HCT116 (cell line): Measurements from ENCODE around the gene GDI1. TPM values are rescaled to one million over a fixed set of nuclear protein-coding genes. Genes with fewer than 3 reads are reported as not detected.

Source experiments
- ATAC-seq: fragments of 200-7000 bp; cut with Tn5 transposase; 2 replicates; pipeline ENCODE4 v1.9.1; 2020; ENCODE audit warnings: mild to moderate bottlenecking, moderate library complexity
- BruUV-seq: library from RNA; stranded (reverse); fragments of 400-500 nt; replicated peaks from 2 replicates; lab custom pipeline; 2021; lab: Mats Ljungman, UMichigan
- CTCF ChIA-PET: fragments of 300-600 bp; sonication (Branson Sonifier 250); formaldehyde crosslinking; loops from one replicate; lab custom pipeline; 2021; ENCODE audit warnings: antibody characterized with exemption; lab: Charles Lee
- POLR2A ChIA-PET: fragments of 300-600, 350-600 bp; sonication (Branson Sonifier 250); formaldehyde crosslinking; loops from one replicate; lab custom pipeline; 2021; ENCODE audit warnings: antibody characterized with exemption; lab: Charles Lee
- RAD21 ChIA-PET, 2 experiments: fragments of 300-600 bp; sonication (Branson Sonifier 250); formaldehyde crosslinking; loops; one replicate each; lab custom pipeline; 2023; ENCODE audit warnings: low total read pairs in 2 of 2; ENCODE audit not compliant: uncharacterized antibody in 2 of 2, unreplicated experiment in 2 of 2, low non-redundant PET in 1 of 2; lab: Charles Lee
- DNase-seq: peaks from one replicate; pipeline ENCODE4 v3.0.0-alpha.2; 2010; ENCODE audit warnings: low read depth, low spot score
- H2AFZ ChIP-seq: fragments of 200-600 bp; shearing (Covaris generic), sonication (generic); 2 replicates; pipeline ENCODE4 v1.6.1; 2017; ENCODE audit warnings: low read depth, mixed run types, mixed read lengths, antibody characterized with exemption, low read length; ENCODE audit not compliant: poor library complexity, severe bottlenecking
- H3K27ac ChIP-seq: 2 replicates; pipeline ENCODE4 v1.5.1; 2012; ENCODE audit warnings: low read depth, low read length
- H3K27me3 ChIP-seq: fragments of 200-600 bp; sonication (generic); 2 replicates; pipeline ENCODE4 v1.6.1; 2016; ENCODE audit warnings: mixed run types, low read length, mixed read lengths; ENCODE audit not compliant: insufficient read depth
- H3K36me3 ChIP-seq, 2 experiments: fragments of 200-500 bp in 1 of 2; fragments of 200-600 bp in 1 of 2; sonication (Bioruptor generic) in 1 of 2; sonication (generic) in 1 of 2; 2 replicates each; pipeline versions ENCODE4 v1.5.1 to v1.6.1; 2014 to 2016; ENCODE audit warnings: low read length in 2 of 2, inconsistent platforms in 1 of 2, mixed read lengths in 1 of 2, mixed run types in 1 of 2; ENCODE audit not compliant: insufficient read depth in 2 of 2, control insufficient read depth in 1 of 2
- H3K4me1 ChIP-seq, 2 experiments: fragments of 200-600 bp in 1 of 2; sonication (generic) in 1 of 2; 2 replicates each; pipeline versions ENCODE4 v1.5.1 to v1.6.1; 2012 to 2017; ENCODE audit warnings: low read length in 2 of 2, inconsistent platforms in 1 of 2, mild to moderate bottlenecking in 1 of 2, mixed read lengths in 1 of 2, mixed run types in 1 of 2, moderate library complexity in 1 of 2; ENCODE audit not compliant: insufficient read depth in 2 of 2, control insufficient read depth in 1 of 2
- H3K4me2 ChIP-seq: fragments of 200-600 bp; sonication (generic); 2 replicates; pipeline ENCODE4 v1.6.1; 2017; ENCODE audit warnings: mixed run types, low read length, mixed read lengths
- H3K4me3 ChIP-seq, 2 experiments: fragments of 200-600 bp in 1 of 2; sonication (generic) in 1 of 2; replicated peaks in 1 of 2; 2 replicates each; pipeline ENCODE4 v1.5.1; 2011 to 2016; ENCODE audit warnings: low read length in 2 of 2, control low read depth in 1 of 2, low read depth in 1 of 2, mild to moderate bottlenecking in 1 of 2, mixed read lengths in 1 of 2, mixed run types in 1 of 2
- H3K79me2 ChIP-seq: fragments of 200-600 bp; sonication (generic); 2 replicates; pipeline ENCODE4 v1.6.1; 2017; ENCODE audit warnings: mild to moderate bottlenecking, mixed run types, low read length, moderate library complexity, mixed read lengths; ENCODE audit not compliant: insufficient read depth
- H3K9ac ChIP-seq: fragments of 200-600 bp; sonication (generic); 2 replicates; pipeline ENCODE4 v1.6.1; 2016; ENCODE audit warnings: low read length, mixed read lengths
- H3K9me2 ChIP-seq: fragments of 200-600 bp; sonication (generic), shearing (Covaris generic); 2 replicates; pipeline ENCODE4 v1.6.1; 2017; ENCODE audit warnings: mixed run types, mild to moderate bottlenecking, moderate library complexity; ENCODE audit not compliant: insufficient read depth
- H3K9me3 ChIP-seq, 2 experiments: fragments of 200-500 bp in 1 of 2; fragments of 200-600 bp in 1 of 2; sonication (Bioruptor generic) in 1 of 2; sonication (generic) in 1 of 2; 2 replicates each; pipeline ENCODE4 v1.6.1; 2014 to 2017; ENCODE audit warnings: low read length in 2 of 2, mixed read lengths in 2 of 2, inconsistent platforms in 1 of 2, low read depth in 1 of 2, mild to moderate bottlenecking in 1 of 2, mixed run types in 1 of 2, moderate library complexity in 1 of 2; ENCODE audit not compliant: control insufficient read depth in 1 of 2, insufficient read depth in 1 of 2
- H4K20me1 ChIP-seq: fragments of 200-600 bp; sonication (generic), shearing (Covaris generic); 2 replicates; pipeline ENCODE4 v1.6.1; 2017; ENCODE audit warnings: mixed run types, mild to moderate bottlenecking, moderate library complexity; ENCODE audit not compliant: insufficient read depth
- ATF3 ChIP-seq: IDR thresholded peaks from 2 replicates; pipeline ENCODE4 v1.6.1; 2012
- CTCF ChIP-seq, 3 experiments: fragments of 200-600 bp in 1 of 3; sonication (generic) in 1 of 3; IDR thresholded peaks in 2 of 3; conservative IDR thresholded peaks in 1 of 3; 2 replicates each; pipeline ENCODE4 v1.5.1; 2012 to 2017; ENCODE audit warnings: low read depth in 2 of 3, low read length in 2 of 3, antibody characterized with exemption in 1 of 3, borderline replicate concordance in 1 of 3, control low read depth in 1 of 3, mild to moderate bottlenecking in 1 of 3, mixed read lengths in 1 of 3, mixed run types in 1 of 3, moderate library complexity in 1 of 3; ENCODE audit not compliant: insufficient read depth in 1 of 3
- EZH2 ChIP-seq: fragments of 200-600 bp; sonication (generic); IDR thresholded peaks from 2 replicates; pipeline ENCODE4 v1.6.1; 2017; ENCODE audit warnings: antibody characterized with exemption, mixed run types
- EZH2phosphoT487 ChIP-seq: fragments of 200-600 bp; IDR thresholded peaks from 2 replicates; pipeline ENCODE4 v1.6.1; 2018; ENCODE audit warnings: antibody characterized with exemption, borderline replicate concordance
- FOSL1 ChIP-seq: IDR thresholded peaks from 2 replicates; pipeline ENCODE4 v1.6.1; 2012; ENCODE audit warnings: low read depth
- POLR2AphosphoS5 ChIP-seq: IDR thresholded peaks from 2 replicates; pipeline ENCODE4 v1.6.1; 2011; ENCODE audit warnings: mild to moderate bottlenecking, low read depth, low read length, moderate library complexity
- REST ChIP-seq: IDR thresholded peaks from 2 replicates; pipeline ENCODE4 v1.6.1; 2012; ENCODE audit warnings: low read depth
- SIN3A ChIP-seq: IDR thresholded peaks from 2 replicates; pipeline ENCODE4 v1.6.1; 2012; ENCODE audit warnings: low read depth
- SRF ChIP-seq: IDR thresholded peaks from 2 replicates; pipeline ENCODE4 v1.6.1; 2012; ENCODE audit warnings: low read depth
- ZBTB33 ChIP-seq: IDR thresholded peaks from 2 replicates; pipeline ENCODE4 v1.6.1; 2011; ENCODE audit warnings: mild to moderate bottlenecking, low read length, moderate library complexity; ENCODE audit not compliant: insufficient replicate concordance; ENCODE audit errors: extremely low read depth
- ZNF274 ChIP-seq: fragments of 200-500 bp; sonication (Bioruptor generic); IDR thresholded peaks from 2 replicates; pipeline ENCODE4 v1.6.1; 2014; ENCODE audit warnings: mild to moderate bottlenecking, low read depth, low read length, inconsistent platforms
- intact Hi-C: fragments of 100-400 bp; cut with micrococcal nuclease; formaldehyde crosslinking; loops from 2 replicates; pipeline ENCODE4 v1.10.0; 2022
- total RNA-seq: library from RNA; stranded (reverse); gene quantifications from one replicate; pipeline ENCODE4 v1.2.1, GENCODE V29; 2021; ENCODE audit not compliant: unreplicated experiment

Gene GDI1
- total RNA-seq, 1 experiment from 2014 or later, result 122 TPM

- DNase-seq (no peak), ATAC-seq (no peak)
- H3K27me3 ChIP-seq, result no peaks in the 10 kb centered on the region
- H3K27ac ChIP-seq, result peak overlapping the region; percentile 53
- POLR2A ChIA-PET, result no interaction called here
- RAD21 ChIA-PET, result no interaction called here
- no peak overlapping the region for H2AFZ ChIP-seq
- peaks cover 3 to 17% of the 10 kb centered on the region in 2 experiments; a peak in 2 of 4 replicates for H3K4me1 ChIP-seq
- peak overlapping the region; percentile 63 to 67 for H3K4me3 ChIP-seq
- TF ChIP-seq CTCF (IDR thresholded peaks at IDR 0.05 in 2 of 3, conservative IDR thresholded peaks at IDR 0.05 in 1 of 3; ENCODE audit: borderline replicate concordance in 1 of 3, insufficient read depth in 1 of 3, low read depth in 2 of 3, low read length in 2 of 3) (no peak), REST (no peak), ATF3 (no peak), EZH2phosphoT487 (no peak), SIN3A (no peak), SRF (no peak), ZBTB33 (no peak), ZNF274 (no peak), POLR2AphosphoS5 (no peak), EZH2 (no peak), FOSL1 (no peak)
- peak overlapping the region; percentile 59 for H3K9ac ChIP-seq
- peaks cover 29% of the 10 kb centered on the region for H3K79me2 ChIP-seq
- CTCF ChIA-PET, result no interaction called here
- H3K4me2 ChIP-seq, result peak overlapping the region; percentile 77
- no peaks in the 10 kb centered on the region for H3K9me3 ChIP-seq
- BruUV-seq, result TSS peak; percentile 25
- H3K36me3 ChIP-seq, result no peaks in the 10 kb centered on the region; a peak in 1 of 4 replicates
- intact Hi-C loops, result no loop called here
- H3K9me2 ChIP-seq, result no peaks in the 10 kb centered on the region
- H4K20me1 ChIP-seq, result no peaks in the 10 kb centered on the region
Measured at GRCh38 chrX:154437971-154438893, 1.3 kb downstream of the GDI1 start.
